ENCODE measurements around the gene CHST5.
A peak's percentile ranks its signal among the peaks of the same experiment; 100 is the strongest.
"Not testable (repeated sequence)": the region's sequence is repeated elsewhere in the genome, so short reads cannot be mapped to it uniquely, and the experiment has no call there.

CHST5 gene

GRCh38 chr16:75502916-75503605, 32.8 kb downstream of the CHST5 start:
- no peak overlapping the region for H3K9ac ChIP-seq (ENCODE audit: low read length)
- H3K9me3 ChIP-seq (ENCODE audit: control insufficient read depth, insufficient read depth, low read depth, low read length), result no peaks in the 10 kb centered on the region
- no peaks in the 10 kb centered on the region for H3K36me3 ChIP-seq (ENCODE audit: control insufficient read depth, insufficient read depth, low read length)
- no peak overlapping the region for H3K4me3 ChIP-seq (ENCODE audit: low read depth, low read length)
- H3K4me1 ChIP-seq (ENCODE audit: control insufficient read depth, insufficient read depth, low read length), result no peaks in the 10 kb centered on the region
- H3K27ac ChIP-seq (ENCODE audit: low read depth, low read length), result no peak overlapping the region
- H3K27me3 ChIP-seq (ENCODE audit: control insufficient read depth, insufficient read depth, low read length), result no peaks in the 10 kb centered on the region

- H3K36me3 ChIP-seq (ENCODE audit: control insufficient read depth, insufficient read depth, low read length); H3K27me3 ChIP-seq (ENCODE audit: control insufficient read depth, insufficient read depth, low read length); H3K4me1 ChIP-seq (ENCODE audit: control insufficient read depth, insufficient read depth, low read length); H3K27ac ChIP-seq (ENCODE audit: low read depth, low read length); H3K9me3 ChIP-seq (ENCODE audit: control insufficient read depth, insufficient read depth, low read depth, low read length); H3K4me3 ChIP-seq (ENCODE audit: low read depth, low read length); H3K9ac ChIP-seq (ENCODE audit: low read length): not testable (repeated sequence)
These were observed 34.1 kb downstream of the CHST5 start for GRCh38 chr16:75501820-75502219.

- Histone ChIP-seq H3K27me3 (ENCODE audit: control insufficient read depth, insufficient read depth, low read length) (no peaks in the 10 kb centered on the region), H3K27ac (ENCODE audit: low read depth, low read length) (no peak overlapping the region), H3K36me3 (ENCODE audit: control insufficient read depth, insufficient read depth, low read length) (no peaks in the 10 kb centered on the region), H3K9ac (ENCODE audit: low read length) (no peak overlapping the region), H3K4me3 (ENCODE audit: low read depth, low read length) (no peak overlapping the region), H3K4me1 (ENCODE audit: control insufficient read depth, insufficient read depth, low read length) (no peaks in the 10 kb centered on the region), H3K9me3 (ENCODE audit: control insufficient read depth, insufficient read depth, low read depth, low read length) (no peaks in the 10 kb centered on the region)
These were observed 34.5 kb downstream of the CHST5 start for GRCh38 chr16:75501359-75501758.

- not testable (repeated sequence) for H3K36me3 ChIP-seq (ENCODE audit: control insufficient read depth, insufficient read depth, low read length); H3K4me1 ChIP-seq (ENCODE audit: control insufficient read depth, insufficient read depth, low read length); H3K27ac ChIP-seq (ENCODE audit: low read depth, low read length); H3K9me3 ChIP-seq (ENCODE audit: control insufficient read depth, insufficient read depth, low read depth, low read length); H3K9ac ChIP-seq (ENCODE audit: low read length); H3K4me3 ChIP-seq (ENCODE audit: low read depth, low read length); H3K27me3 ChIP-seq (ENCODE audit: control insufficient read depth, insufficient read depth, low read length)
These were observed 37.1 kb downstream of the CHST5 start for GRCh38 chr16:75498605-75499322.

GRCh38 chr16:75497558-75497957, 38.4 kb downstream of the CHST5 start:
- H3K9me3 ChIP-seq (ENCODE audit: control insufficient read depth, insufficient read depth, low read depth, low read length), result no peaks in the 10 kb centered on the region
- H3K27me3 ChIP-seq (ENCODE audit: control insufficient read depth, insufficient read depth, low read length), result peaks cover 8% of the 10 kb centered on the region; the same call in 1 of the 2 replicates
- no peak overlapping the region for H3K4me3 ChIP-seq (ENCODE audit: low read depth, low read length)
- H3K4me1 ChIP-seq (ENCODE audit: control insufficient read depth, insufficient read depth, low read length), result peaks cover 8% of the 10 kb centered on the region
- no peak overlapping the region for H3K9ac ChIP-seq (ENCODE audit: low read length)
- no peak overlapping the region for H3K27ac ChIP-seq (ENCODE audit: low read depth, low read length)
- H3K36me3 ChIP-seq (ENCODE audit: control insufficient read depth, insufficient read depth, low read length), result no peaks in the 10 kb centered on the region

- H3K27ac ChIP-seq (ENCODE audit: low read depth, low read length), result no peak within 1 kb of the TSS
- H3K4me1 ChIP-seq (ENCODE audit: control insufficient read depth, insufficient read depth, low read length), result peaks cover 14% of the 10 kb centered on the region
- H3K9me3 ChIP-seq (ENCODE audit: control insufficient read depth, insufficient read depth, low read depth, low read length), result no peaks in the 10 kb centered on the region
- peak within 1 kb of the TSS; percentile 80 for H3K4me3 ChIP-seq (ENCODE audit: low read depth, low read length)
- no peaks in the 10 kb centered on the region for H3K36me3 ChIP-seq (ENCODE audit: control insufficient read depth, insufficient read depth, low read length)
- peak within 1 kb of the TSS; percentile 80 for H3K9ac ChIP-seq (ENCODE audit: low read length)
- H3K27me3 ChIP-seq (ENCODE audit: control insufficient read depth, insufficient read depth, low read length), result peaks cover 8% of the 10 kb centered on the region; the same call in 1 of the 2 replicates
These were observed 40.7 kb downstream of the CHST5 start, which contains the start of gene CHST6 for GRCh38 chr16:75495076-75495674. CHST6 (minus strand) TSS chr16:75495441; CDS start chr16:75479828, 15,613 bp downstream.

- Histone ChIP-seq H3K4me3 (ENCODE audit: low read depth, low read length) (peak overlapping the region; percentile 80), H3K36me3 (ENCODE audit: control insufficient read depth, insufficient read depth, low read length) (no peaks in the 10 kb centered on the region), H3K4me1 (ENCODE audit: control insufficient read depth, insufficient read depth, low read length) (peaks cover 14% of the 10 kb centered on the region), H3K27ac (ENCODE audit: low read depth, low read length) (no peak overlapping the region), H3K9ac (ENCODE audit: low read length) (peak overlapping the region; percentile 80), H3K9me3 (ENCODE audit: control insufficient read depth, insufficient read depth, low read depth, low read length) (no peaks in the 10 kb centered on the region), H3K27me3 (ENCODE audit: control insufficient read depth, insufficient read depth, low read length) (peaks cover 8% of the 10 kb centered on the region; the same call in 1 of the 2 replicates)
These were observed 41.2 kb downstream of the CHST5 start for GRCh38 chr16:75494661-75495075.

- Histone ChIP-seq H3K9me3 (ENCODE audit: control insufficient read depth, insufficient read depth, low read depth, low read length) (no peaks in the 10 kb centered on the region), H3K36me3 (ENCODE audit: control insufficient read depth, insufficient read depth, low read length) (no peaks in the 10 kb centered on the region), H3K4me3 (ENCODE audit: low read depth, low read length) (peak overlapping the region; percentile 80), H3K27ac (ENCODE audit: low read depth, low read length) (no peak overlapping the region), H3K4me1 (ENCODE audit: control insufficient read depth, insufficient read depth, low read length) (peaks cover 14% of the 10 kb centered on the region), H3K9ac (ENCODE audit: low read length) (peak overlapping the region; percentile 80), H3K27me3 (ENCODE audit: control insufficient read depth, insufficient read depth, low read length) (peaks cover 8% of the 10 kb centered on the region; the same call in 1 of the 2 replicates)
These were observed 41.7 kb downstream of the CHST5 start for GRCh38 chr16:75494184-75494583.

- peaks cover 14% of the 10 kb centered on the region for H3K4me1 ChIP-seq (ENCODE audit: control insufficient read depth, insufficient read depth, low read length)
- H3K9me3 ChIP-seq (ENCODE audit: control insufficient read depth, insufficient read depth, low read depth, low read length), result no peaks in the 10 kb centered on the region
- peaks cover 2% of the 10 kb centered on the region; the same call in 1 of the 2 replicates for H3K36me3 ChIP-seq (ENCODE audit: control insufficient read depth, insufficient read depth, low read length)
- H3K27ac ChIP-seq (ENCODE audit: low read depth, low read length), result no peak overlapping the region
- no peak overlapping the region for H3K4me3 ChIP-seq (ENCODE audit: low read depth, low read length)
- no peak overlapping the region for H3K9ac ChIP-seq (ENCODE audit: low read length)
- peaks cover 8% of the 10 kb centered on the region; the same call in 1 of the 2 replicates for H3K27me3 ChIP-seq (ENCODE audit: control insufficient read depth, insufficient read depth, low read length)
These were observed 44.0 kb downstream of the CHST5 start for GRCh38 chr16:75491876-75492275.

GRCh38 chr16:75488322-75488721, 47.6 kb downstream of the CHST5 start:
- Histone ChIP-seq H3K9ac (ENCODE audit: low read length) (no peak overlapping the region), H3K36me3 (ENCODE audit: control insufficient read depth, insufficient read depth, low read length) (peaks cover 3% of the 10 kb centered on the region; the same call in 1 of the 2 replicates), H3K27me3 (ENCODE audit: control insufficient read depth, insufficient read depth, low read length) (no peaks in the 10 kb centered on the region), H3K9me3 (ENCODE audit: control insufficient read depth, insufficient read depth, low read depth, low read length) (no peaks in the 10 kb centered on the region), H3K4me3 (ENCODE audit: low read depth, low read length) (no peak overlapping the region), H3K27ac (ENCODE audit: low read depth, low read length) (no peak overlapping the region), H3K4me1 (ENCODE audit: control insufficient read depth, insufficient read depth, low read length) (peaks cover 7% of the 10 kb centered on the region; the same call in 1 of the 2 replicates)
